Fibroblast of lung (primary cell): ENCODE measurements around the gene SCP2. TPM values are rescaled to one million over a fixed set of nuclear protein-coding genes. Genes with fewer than 3 reads are reported as not detected.

Experiments
- DNase-seq, 2 donors: peaks; one replicate each; pipeline versions ENCODE4 v3.0.0 to v3.0.0-alpha.2; 2010; ENCODE audit warnings: low read depth in 2 of 2
- H2AFZ ChIP-seq: 2 replicates; pipeline ENCODE4 v1.5.1; 2012; ENCODE audit warnings: low read length, control low read depth, inconsistent platforms
- H3K27ac ChIP-seq: 2 replicates; pipeline ENCODE4 v1.5.1; 2011; ENCODE audit warnings: low read length, control low read depth; ENCODE audit not compliant: insufficient read depth
- H3K27me3 ChIP-seq: 2 replicates; pipeline ENCODE4 v1.5.1; 2011; ENCODE audit warnings: mild to moderate bottlenecking, low read length; ENCODE audit not compliant: control insufficient read depth, insufficient read depth
- H3K36me3 ChIP-seq: 2 replicates; pipeline ENCODE4 v1.5.1; 2011; ENCODE audit warnings: low read length; ENCODE audit not compliant: control insufficient read depth, insufficient read depth
- H3K4me1 ChIP-seq: 2 replicates; pipeline ENCODE4 v1.5.1; 2011; ENCODE audit warnings: low read length; ENCODE audit not compliant: control insufficient read depth, insufficient read depth; ENCODE audit errors: extremely low read depth
- H3K4me2 ChIP-seq: 2 replicates; pipeline ENCODE4 v1.5.1; 2011; ENCODE audit warnings: low read length, control low read depth; ENCODE audit not compliant: insufficient read depth; ENCODE audit errors: extremely low read depth
- H3K4me3 ChIP-seq, 4 experiments: fragments of 200-600 bp in 1 of 4; sonication (generic) in 1 of 4; replicated peaks in 1 of 4; 2 replicates each; pipeline ENCODE4 v1.5.1; 2011 to 2016; ENCODE audit warnings: low read length in 4 of 4, low read depth in 3 of 4, mild to moderate bottlenecking in 3 of 4, control low read depth in 2 of 4, inconsistent platforms in 1 of 4, mixed read lengths in 1 of 4; ENCODE audit not compliant: insufficient read depth in 1 of 4; ENCODE audit errors: control extremely low read depth in 1 of 4
- H3K79me2 ChIP-seq: 2 replicates; pipeline ENCODE4 v1.5.1; 2012; ENCODE audit warnings: mild to moderate bottlenecking, low read length, inconsistent platforms; ENCODE audit not compliant: control insufficient read depth, insufficient read depth
- H3K9ac ChIP-seq: 2 replicates; pipeline ENCODE4 v1.5.1; 2011; ENCODE audit warnings: mild to moderate bottlenecking, low read length, control low read depth; ENCODE audit not compliant: insufficient read depth
- H3K9me3 ChIP-seq: 2 replicates; pipeline ENCODE4 v1.5.1; 2012; ENCODE audit warnings: low read depth, low read length; ENCODE audit not compliant: control insufficient read depth, insufficient read depth
- H4K20me1 ChIP-seq: 2 replicates; pipeline ENCODE4 v1.5.1; 2011; ENCODE audit warnings: low read length; ENCODE audit not compliant: control insufficient read depth, insufficient read depth; ENCODE audit errors: extremely low read depth
- CTCF ChIP-seq, 2 donors: IDR thresholded peaks in 1 of 2; conservative IDR thresholded peaks in 1 of 2; 1 replicate in 1 of 2; 2 replicates in 1 of 2; pipeline ENCODE4 v1.5.1; 2011 to 2012; ENCODE audit warnings: low read length in 2 of 2, control low read depth in 1 of 2, inconsistent platforms in 1 of 2, low read depth in 1 of 2, mild to moderate bottlenecking in 1 of 2
- EZH2 ChIP-seq: IDR thresholded peaks from 2 replicates; pipeline ENCODE4 v1.5.1; 2012; ENCODE audit warnings: low read length, control low read depth, mild to moderate bottlenecking; ENCODE audit errors: missing control alignments
- polyA plus RNA-seq, 2 donors: library from polyadenylated mRNA; depleted of rRNA in 1 of 2; stranded (reverse) in 1 of 2; unstranded in 1 of 2; fragments of >200 nt; gene quantifications; 2 replicates each; pipeline ENCODE4 v1.2.1, GENCODE V29; 2011 to 2012; ENCODE audit warnings: missing spikeins in 1 of 2
- total RNA-seq: library from RNA; depleted of rRNA; stranded (reverse); fragments of >200 nt; gene quantifications from 2 replicates; pipeline ENCODE4 v1.2.1, GENCODE V29; 2014

SCP2 gene
- total and polyA plus RNA-seq, 2 donors (not counting 1 experiment from before 2014, with no cell fraction given): 222 to 305 TPM

GRCh38 chr1:53062708-53063591 lies 135.9 kb downstream of the SCP2 start:
- Histone ChIP-seq H3K4me3 (peak overlapping the region; percentile 56 to 86 (median 64)), H3K36me3 (no peaks in the 10 kb centered on the region), H3K27ac (no peak overlapping the region), H4K20me1 (no peaks in the 10 kb centered on the region), H3K4me2 (peak overlapping the region; percentile 91), H3K4me1 (peaks cover 13% of the 10 kb centered on the region), H3K27me3 (no peaks in the 10 kb centered on the region), H3K9ac (peak overlapping the region; percentile 65), H3K79me2 (no peaks in the 10 kb centered on the region), H3K9me3 (no peaks in the 10 kb centered on the region), H2AFZ (no peak overlapping the region)
- TF ChIP-seq CTCF (conservative IDR thresholded peaks at IDR 0.05 in 1 of 2, IDR thresholded peaks at IDR 0.05 in 1 of 2; ENCODE audit: low read depth in 1 of 2, low read length in 2 of 2) (peak in 1 of 2 donors; percentile 13), EZH2 (no peak)
- DNase-seq: no peak

- Histone ChIP-seq H3K9me3 (no peaks in the 10 kb centered on the region), H4K20me1 (no peaks in the 10 kb centered on the region), H3K36me3 (peaks cover 2% of the 10 kb centered on the region), H3K4me1 (peaks cover 13% of the 10 kb centered on the region), H3K4me3 (peak overlapping the region in 1 of 4 experiments; percentile 86), H2AFZ (no peak overlapping the region), H3K27ac (no peak overlapping the region), H3K4me2 (peak overlapping the region; percentile 45), H3K9ac (no peak overlapping the region), H3K79me2 (no peaks in the 10 kb centered on the region), H3K27me3 (no peaks in the 10 kb centered on the region)
- no peak for TF ChIP-seq CTCF (conservative IDR thresholded peaks at IDR 0.05 in 1 of 2, IDR thresholded peaks at IDR 0.05 in 1 of 2; ENCODE audit: low read depth in 1 of 2, low read length in 2 of 2)
- no peak for TF ChIP-seq EZH2
- no peak for DNase-seq
Measured at GRCh38 chr1:53063744-53064515, 136.9 kb downstream of the SCP2 start.

GRCh38 chr1:53065391-53065790 lies 138.3 kb downstream of the SCP2 start:
- TF ChIP-seq EZH2 (no peak), CTCF (conservative IDR thresholded peaks at IDR 0.05 in 1 of 2, IDR thresholded peaks at IDR 0.05 in 1 of 2; ENCODE audit: low read depth in 1 of 2, low read length in 2 of 2) (no peak)
- peaks cover 13% of the 10 kb centered on the region for H3K4me1 ChIP-seq
- H3K9me3 ChIP-seq: no peaks in the 10 kb centered on the region
- DNase-seq: no peak
- H3K4me2 ChIP-seq: no peak overlapping the region
- H3K79me2 ChIP-seq: no peaks in the 10 kb centered on the region
- H4K20me1 ChIP-seq: no peaks in the 10 kb centered on the region
- no peak overlapping the region for H3K27ac ChIP-seq
- no peak overlapping the region for H2AFZ ChIP-seq
- H3K36me3 ChIP-seq: peaks cover 2% of the 10 kb centered on the region
- peak overlapping the region in 1 of 4 experiments; percentile 10 for H3K4me3 ChIP-seq
- no peak overlapping the region for H3K9ac ChIP-seq
- H3K27me3 ChIP-seq: no peaks in the 10 kb centered on the region
